EH (cell line): ENCODE measurements around the gene VHLL.
A peak's percentile ranks its signal among the peaks of the same experiment; 100 is the strongest.
"Not testable (repeated sequence)": the region's sequence is repeated elsewhere in the genome, so short reads cannot be mapped to it uniquely, and the experiment has no call there.

Source experiments
- DNase-seq: peaks from one replicate; pipeline ENCODE4 v3.0.0-alpha.2; 2015; ENCODE audit warnings: low read depth

VHLL gene

DNA sequence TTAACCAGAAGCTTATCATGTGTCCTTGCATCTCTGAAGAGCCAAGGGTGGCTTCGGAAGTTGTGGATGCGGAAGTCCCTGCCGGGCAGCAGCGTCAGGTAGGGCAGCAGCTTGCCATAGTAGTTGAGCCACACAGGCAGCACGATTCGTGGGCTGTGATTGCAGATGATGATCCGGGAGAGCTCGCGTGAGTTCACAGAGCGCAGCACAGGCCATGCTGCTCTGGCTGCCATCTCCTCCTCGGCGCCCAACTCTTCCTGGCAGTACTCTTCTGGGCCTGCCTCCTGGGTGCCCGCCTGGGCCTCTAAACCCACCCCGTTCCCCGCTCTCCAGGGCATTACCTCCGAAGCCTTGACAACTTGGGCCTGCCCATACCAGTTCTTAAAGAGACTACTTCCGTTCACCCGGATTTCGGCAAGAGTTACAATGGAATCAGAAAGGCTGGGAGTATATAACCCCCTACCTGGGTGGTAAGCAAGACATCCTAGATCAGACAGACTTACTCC lies at the start of gene VHLL:
TSS of gene VHLL (minus strand) at position 456 of the 506 bp plus-strand sequence. CDS start at position 338, 118 bp downstream.
- DNase-seq: no peak

DNA sequence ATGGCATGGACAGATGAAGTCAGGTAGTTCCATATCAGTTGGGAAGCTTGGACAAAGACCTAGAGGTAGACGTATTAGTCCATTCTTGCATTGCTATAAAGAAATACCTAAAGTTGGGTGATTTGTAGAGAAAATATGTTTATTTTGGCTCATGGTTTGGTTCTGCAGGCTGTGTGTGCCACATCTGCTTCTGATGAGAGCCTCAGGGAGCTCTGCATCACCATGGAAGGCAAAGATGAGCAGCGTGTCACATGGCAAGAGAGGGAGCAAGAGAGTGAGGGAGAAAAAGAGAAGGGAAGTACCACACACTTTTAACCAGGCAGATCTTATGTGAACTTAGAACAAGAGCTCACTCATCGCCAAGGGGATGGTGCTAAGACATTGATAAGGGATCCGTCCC lies 48.2 kb upstream of the VHLL start:
- DNase-seq: peak; percentile 90

DNA sequence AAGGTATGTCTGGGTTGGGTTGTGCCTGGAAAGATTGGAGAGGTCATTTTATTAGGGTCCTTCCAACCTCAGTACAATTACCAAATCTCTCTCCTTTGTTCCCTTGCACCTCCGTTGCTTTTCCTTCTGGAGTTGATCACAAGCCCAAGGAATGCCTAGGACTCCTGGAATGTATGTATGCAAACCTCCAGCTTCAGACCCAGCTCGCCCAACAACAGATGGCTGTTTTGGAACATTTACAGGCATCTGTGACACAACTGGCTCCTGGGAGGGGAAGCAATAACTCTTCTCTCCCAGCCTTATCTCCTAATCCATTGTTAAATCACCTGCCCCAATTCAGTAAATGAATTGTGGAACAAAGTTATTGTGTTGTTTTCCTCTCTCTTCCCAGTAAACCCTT lies 47.5 kb upstream of the VHLL start:
- peak; percentile 83 for DNase-seq

DNA sequence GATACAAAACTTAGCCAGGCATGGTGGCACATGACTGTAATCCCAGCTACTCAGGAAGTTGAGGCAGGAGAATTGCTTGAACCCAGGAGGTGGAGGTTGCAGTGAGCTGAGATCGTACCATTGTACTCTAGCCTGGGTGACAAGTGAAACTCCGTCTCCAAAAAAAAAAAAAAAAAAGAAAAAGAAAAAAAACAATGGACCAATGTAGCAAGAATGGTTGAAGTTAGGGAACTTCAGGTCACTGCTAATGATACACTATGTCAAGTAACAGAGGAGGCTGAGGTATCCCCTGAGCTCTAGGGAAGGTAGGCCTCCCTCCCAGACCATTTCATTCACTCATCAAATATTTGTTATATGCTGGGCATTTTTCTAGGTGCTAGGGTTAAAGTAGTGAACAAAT lies 46.9 kb upstream of the VHLL start:
- not testable (repeated sequence) for DNase-seq

DNA sequence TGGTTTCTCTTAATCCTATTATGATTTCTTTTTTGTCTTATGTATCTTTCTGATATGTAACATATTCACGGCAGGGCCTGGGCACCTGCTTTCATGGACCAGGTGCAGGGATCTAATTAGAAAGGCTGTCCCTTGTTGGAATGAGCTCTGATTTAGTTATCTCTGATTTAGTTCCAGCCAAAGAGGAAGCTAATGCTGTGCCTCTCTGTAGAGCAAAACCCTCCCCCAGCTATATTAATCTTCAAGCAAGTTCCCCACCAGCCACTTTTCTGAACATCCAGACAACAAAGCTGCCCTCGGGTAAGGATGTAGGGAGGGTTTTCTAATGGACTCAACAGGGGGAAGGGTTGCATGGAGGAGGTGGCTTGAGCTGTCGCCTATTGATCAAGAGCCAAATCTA lies 45.3 kb upstream of the VHLL start:
- DNase-seq: no peak

DNA sequence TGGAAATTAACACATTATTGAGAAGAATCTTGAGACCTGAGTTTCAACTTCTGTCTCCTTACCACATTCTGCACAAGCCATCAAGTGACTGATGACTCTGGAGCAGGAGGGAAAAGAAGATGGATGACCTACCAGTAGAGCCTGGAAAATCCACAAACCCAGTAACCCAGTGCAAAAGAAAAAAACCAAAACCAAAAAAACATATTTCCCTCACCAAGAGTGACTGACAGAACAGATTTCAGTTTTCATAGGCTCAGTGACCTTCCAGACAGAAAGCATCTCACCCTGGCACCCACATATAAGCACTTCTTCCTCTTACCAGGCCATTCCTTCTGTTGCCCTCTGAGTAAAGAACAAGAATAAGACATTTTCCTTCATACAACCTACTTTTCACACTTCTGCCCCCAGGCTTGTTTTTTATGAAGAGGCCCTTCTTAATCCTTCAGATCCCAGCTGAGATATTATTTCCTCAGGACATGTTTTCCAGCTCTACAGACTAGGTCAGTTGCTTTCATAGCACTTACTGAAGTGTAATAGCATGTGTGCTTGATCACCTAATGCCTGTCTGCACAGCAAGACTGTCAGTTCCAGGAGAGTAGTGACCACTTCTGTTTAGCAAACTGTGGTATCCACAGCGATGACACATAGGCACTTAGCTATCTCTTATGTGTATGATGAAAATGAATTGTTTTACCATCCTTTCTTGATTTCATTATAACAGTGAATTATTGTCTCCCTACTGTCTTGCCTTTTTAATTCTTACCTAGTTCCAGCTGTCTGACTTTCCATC lies 43.3 kb upstream of the VHLL start:
- DNase-seq: peak; percentile 33

DNA sequence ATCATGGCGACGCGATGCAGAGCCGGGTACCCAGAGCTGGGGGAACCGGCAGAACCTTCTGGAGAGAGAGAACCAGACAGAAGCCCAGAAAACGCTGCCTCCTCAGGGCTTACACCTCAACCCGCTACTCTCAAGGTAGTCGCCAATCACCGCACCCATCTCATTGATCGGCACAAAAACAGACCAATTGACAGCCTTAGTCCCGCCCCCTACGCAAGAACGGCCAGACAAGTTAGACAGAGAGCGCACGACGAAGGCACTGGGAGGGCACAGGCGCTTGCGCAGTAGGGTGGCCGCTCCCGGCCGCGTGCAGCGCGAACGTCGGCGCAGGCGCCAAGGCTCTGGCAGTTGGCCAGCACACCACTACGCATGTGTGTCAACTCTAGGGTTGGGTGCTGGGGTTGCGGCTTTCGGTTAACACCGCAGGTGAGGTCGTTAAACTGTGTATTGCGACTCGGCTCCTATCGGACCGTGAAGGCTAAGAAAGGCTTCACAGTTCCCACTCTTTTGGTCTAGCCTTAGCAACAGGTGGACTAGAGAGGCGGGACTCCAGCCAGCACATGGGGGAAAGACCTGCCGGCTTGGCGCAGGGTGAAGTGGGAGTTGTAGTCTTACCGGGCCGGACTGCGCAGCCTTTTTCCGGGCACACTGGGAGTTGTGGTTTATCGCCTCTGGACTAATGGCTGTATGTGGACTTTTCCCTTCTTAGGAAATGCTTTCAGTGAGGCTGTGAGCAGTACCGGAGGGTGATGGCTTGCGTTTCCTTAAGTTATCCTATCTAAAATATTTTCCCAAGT lies 39.3 kb upstream of the VHLL start, which contains the start of the genes CCT3 and TSACC:
TSS of gene CCT3 (minus strand) at position 113 of the 797 bp plus-strand sequence. CDS start at position 5, 108 bp downstream.
TSS of gene TSACC (plus strand) at position 347 of the 797 bp plus-strand sequence. CDS start 1,232 bp downstream, outside the sequence.
- DNase-seq: peak; percentile 100

DNA sequence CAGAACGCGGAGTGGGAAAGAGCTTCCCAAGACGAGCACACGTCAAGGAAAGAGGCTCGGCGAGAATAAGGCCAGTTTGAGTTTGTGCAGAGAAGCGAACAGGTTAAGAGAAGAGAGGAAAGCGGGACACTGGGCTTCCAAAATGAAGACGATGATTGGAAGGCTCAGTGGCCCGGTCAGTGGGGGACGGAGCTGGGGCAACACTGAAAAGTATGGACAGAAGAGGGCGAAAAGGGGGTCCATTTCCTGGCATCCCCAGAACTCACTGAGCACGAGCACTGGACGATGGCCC lies 38.7 kb upstream of the VHLL start:
- DNase-seq: no peak

DNA sequence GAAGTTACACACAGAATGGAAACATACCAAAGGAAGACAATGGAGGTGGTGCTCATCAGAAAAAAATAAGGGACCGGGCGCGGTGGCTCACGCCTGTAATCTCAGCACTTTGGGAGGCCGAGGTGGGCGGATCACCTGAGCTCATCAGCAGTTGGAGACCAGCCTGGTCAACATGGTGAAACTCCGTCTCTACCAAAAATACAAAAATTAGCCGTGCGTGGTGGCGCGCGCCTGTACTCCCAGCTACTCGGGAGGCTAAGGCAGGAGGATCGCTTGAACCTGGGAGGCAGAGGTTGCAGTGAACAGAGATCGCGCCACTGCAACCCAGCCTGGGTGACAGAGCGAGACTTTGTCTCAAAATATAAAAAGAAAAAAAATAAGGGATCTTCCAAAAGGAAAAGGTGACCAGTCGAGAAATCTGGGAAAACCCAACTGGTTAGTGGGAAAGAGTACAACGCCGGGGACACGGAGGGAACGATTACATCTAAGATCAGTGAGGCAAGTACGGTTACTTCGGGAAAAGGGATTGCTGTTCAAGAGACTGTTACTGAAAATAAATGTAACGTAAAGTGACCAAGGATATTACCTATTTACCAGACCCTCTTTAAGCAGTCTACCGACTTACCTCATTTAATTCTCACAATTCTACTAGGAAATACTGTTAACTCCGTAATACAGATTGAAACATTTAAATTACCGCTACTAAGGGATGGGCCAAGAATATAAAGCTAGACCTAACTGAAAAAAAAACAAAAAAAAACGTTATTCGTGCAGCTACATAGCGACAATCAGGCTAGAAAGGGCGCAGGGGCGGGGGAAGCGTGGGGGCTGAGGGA lies 38.2 kb upstream of the VHLL start:
- DNase-seq: peak; percentile 11

DNA sequence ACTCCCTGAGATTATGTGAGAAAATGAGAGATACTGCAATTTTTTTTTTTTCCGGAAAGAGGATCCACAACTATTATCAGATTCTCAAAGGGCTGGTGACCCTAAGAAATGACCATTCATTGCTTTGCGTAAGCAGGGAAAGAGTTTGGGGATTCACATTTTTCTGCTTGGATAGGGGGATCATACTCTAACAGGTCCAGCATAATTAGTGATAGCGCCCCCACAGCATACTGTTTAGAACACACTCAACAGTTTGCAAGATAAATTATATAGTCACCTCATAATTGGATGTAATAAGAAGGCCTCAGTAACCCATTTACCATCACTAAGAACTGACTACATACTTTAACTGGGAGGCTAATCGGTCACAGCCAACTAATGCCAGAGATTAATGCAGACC lies 37.1 kb upstream of the VHLL start:
- DNase-seq: no peak

DNA sequence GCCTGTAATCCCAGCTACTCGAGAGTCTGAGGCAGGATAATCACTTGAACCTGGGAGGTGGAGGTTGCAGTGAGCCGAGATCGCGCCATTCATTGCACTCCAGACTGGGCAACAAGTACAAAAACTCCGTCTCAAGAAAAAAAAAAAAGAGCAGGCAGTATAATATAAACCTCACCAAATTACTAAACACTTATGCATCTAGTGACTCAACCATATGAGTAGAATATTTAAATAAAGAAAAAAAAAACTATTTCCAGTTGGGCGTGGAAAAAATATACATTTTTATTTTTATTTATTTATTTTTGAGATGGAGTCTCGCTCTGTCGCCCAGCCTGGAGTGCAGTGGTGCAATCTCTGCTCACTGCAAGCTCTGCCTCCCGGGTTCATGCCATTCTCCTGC lies 24.1 kb upstream of the VHLL start:
- DNase-seq: peak; percentile 45

DNA sequence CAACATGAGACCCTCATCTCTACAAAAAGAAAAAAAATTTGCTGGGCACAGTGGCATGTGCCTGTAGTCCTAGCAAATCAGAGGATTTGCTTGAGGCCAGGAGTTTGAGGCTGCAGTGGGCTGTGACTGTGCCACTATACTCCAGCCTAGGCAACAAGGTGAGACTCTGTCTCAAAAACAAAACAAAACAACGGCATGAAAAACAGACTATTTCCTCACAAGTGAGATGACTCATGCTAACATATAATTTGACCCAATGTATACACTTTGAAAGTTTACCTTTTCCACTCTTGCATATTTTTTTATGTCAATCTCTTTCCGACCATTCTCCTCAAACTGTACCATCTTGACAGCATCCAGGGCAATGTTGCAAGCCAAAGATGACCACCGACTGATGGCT lies 21.5 kb upstream of the VHLL start:
- no peak for DNase-seq

DNA sequence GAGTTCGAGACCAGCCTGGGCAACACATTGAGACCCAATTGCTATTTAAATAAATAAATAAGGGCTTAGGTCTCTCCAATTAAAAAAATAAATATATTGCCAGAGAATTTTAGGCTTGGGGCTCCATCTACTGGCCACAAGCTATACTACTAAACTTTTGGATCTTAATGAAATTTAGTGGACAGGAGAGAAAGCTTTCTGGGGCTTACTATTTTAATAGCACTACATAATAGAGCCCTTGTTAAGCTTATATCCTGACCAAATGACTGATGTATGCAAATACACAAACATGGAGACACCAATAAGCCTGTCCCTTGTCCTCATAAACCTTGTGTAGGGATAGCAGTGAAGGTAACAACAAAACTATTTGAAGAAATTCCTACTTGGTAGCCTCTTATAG lies 20.6 kb upstream of the VHLL start:
- DNase-seq: peak; percentile 47

DNA sequence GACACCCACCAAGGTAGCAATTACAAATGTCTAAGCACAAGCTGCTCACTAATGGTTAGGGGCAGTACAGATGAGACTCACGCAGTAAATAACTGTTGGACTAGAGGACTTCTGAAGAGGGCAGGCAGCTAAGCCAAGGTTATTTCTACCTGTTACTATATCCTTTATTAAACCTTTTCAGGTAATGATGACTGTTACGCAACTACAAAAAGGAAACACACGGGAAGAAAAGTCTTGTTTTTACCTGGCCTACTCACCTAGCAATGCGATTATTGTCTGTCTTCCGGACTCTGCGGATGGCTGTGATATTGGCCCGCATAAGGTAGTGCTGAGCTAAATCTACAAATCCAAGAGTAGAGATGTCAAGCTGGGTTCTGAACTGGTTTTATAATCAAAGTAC lies 17.8 kb upstream of the VHLL start:
- DNase-seq: no peak

DNA sequence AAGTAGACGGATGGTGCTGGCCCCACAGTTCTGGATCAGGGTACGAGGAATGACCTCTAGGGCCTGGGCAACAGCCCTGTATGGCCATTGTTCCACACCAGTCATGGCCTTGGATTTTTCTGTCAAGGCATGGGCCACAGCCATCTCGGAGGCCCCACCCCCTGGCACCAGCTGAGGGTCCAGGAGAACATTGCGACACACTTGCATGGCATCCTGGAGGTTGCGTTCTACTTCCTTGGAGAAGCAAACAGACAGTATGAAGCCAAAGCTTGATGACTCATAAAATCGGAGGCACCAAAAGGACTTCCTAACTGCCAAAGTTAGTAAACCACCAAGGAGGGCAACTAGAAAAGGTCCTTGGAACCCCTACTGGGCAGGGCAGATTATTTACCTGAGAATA lies 11.9 kb upstream of the VHLL start:
- DNase-seq: peak; percentile 52

DNA sequence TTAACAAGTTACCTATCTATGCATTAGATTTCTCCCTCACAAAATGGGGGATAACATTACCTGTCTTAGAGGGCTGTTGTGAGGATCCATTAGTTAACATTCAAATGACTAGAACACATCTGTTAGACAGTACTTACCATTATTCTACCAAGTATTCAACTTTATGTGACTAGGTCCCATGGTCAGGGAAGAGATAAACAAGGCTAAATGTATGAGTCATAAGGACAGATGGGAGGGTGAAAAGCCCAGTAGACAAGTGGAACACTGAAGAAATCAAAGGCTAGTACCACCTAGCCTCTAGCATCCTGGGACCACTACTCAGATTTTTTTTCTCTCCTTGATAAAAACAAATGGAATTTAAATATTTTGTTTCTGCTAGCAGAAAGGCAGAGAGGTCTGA lies 9.0 kb upstream of the VHLL start:
- peak; percentile 62 for DNase-seq

DNA sequence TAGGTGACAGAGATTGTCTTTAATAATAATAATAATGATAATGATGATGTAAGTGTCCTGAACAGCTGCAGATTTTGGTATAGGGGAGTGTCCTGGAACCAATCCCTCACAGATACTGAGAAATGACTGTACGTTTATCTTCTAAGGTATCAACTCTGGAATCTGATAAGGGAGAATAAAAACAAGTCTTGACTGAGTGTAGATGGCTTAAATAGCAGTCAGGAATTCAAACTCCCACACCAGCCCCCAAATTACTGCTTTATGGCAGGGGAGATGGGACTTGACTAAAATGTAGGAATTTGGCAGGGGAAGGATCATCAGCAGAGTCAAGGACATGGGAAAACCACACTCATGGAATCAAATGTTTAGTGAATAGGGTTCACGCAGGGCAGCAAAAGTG lies 6.1 kb upstream of the VHLL start:
- no peak for DNase-seq

DNA sequence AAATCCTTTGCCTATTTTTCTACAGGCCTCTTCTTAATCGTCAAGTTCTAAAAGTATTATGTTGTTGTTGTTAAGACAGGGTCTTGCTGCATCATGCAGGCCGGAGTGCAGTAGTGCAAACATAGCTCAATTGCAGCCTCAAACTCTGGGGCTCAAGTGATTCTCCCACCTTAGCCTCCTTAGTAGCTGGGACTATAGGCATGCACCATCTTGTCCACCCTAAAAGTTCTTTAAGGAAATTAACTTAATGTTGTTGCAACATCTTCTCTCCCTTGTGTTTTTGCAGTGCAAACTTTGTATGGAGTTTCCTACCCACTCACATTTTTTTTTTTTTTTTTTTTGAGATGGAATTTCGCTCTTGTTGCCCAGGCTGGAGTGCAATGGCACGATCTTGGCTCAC lies 4.1 kb upstream of the VHLL start:
- no peak for DNase-seq

DNA sequence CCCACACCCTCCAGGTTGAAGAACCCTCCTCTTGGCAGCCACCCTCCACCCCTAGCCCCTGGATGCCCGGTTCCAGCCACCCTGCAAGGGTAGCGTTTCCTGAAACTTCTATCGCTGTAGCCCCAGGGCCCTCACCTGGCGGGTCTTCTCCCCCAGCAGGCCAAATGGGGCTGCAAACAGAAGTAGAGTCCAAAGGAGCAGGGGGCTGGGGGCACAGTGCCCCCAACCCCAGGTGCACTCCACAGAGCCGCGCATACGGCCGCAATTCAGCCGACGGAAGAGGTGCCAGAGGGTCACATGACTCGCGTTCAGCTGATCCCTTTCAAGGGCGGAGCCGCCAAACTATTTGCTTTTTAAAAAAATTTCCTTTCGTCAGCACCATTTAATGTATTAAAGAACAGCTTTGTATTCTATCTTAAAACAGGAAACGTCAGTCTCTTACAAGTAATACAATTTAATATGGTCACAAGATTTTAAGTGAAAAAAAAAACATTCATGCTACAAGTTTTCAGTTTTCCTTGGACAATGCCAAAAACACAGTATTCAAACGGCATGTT lies 3.6 kb downstream of the VHLL start, which contains the start of gene GLMP:
TSS of gene GLMP (minus strand) at position 289 of the 557 bp plus-strand sequence. CDS start at position 255, 34 bp downstream.
- DNase-seq: peak; percentile 73

DNA sequence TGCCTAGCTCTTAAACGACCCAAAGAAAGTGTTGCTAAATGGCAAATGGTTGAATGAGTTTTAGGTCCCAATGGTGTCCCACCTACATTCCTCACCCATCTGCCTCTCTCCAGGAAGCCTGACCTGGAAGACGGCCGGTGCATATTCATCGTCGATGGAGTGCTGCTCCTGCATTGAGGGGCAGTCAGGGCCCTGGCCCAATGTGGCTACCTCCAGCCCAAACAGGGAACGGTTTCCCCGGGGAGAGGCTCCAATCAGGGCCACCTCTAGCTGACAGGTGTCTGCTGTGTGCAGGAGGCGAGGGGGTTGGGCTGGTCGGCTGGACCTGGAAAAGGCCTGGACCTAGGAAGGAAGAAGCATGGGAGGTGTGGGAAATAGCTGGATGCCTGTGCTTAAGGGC lies 5.2 kb downstream of the VHLL start:
- DNase-seq: no peak

DNA sequence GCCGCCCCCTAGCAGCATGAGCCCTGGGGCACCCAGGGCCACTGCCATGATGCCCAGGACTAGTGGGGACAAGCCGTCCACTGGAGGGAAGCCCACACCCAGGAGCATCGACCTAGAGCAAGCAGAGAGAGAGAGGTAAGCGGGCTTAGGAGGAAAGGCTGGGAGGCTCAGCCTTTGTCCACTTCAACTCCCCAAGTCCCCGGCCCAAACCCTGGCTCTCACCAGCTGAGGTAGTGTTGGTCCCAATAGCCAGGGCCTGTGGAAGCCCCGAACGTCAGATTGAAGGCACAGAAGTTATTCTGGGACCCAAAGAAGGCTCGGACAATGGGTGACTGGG lies 6.0 kb downstream of the VHLL start:
- DNase-seq: no peak
